PFSK-1 (cell line): ENCODE measurements around the gene COX6B1.

Experiments
- FOXP2 ChIP-seq: optimal IDR thresholded peaks from 2 replicates; pipeline ENCODE3; 2011; ENCODE audit warnings: borderline replicate concordance, control low read depth, inconsistent platforms; ENCODE audit not compliant: insufficient read depth; ENCODE audit errors: extremely low read length, extremely low read depth
- POLR2AphosphoS5 ChIP-seq: IDR thresholded peaks from 2 replicates; pipeline ENCODE4 v1.6.1; 2012; ENCODE audit warnings: low read depth, mild to moderate bottlenecking, control low read depth, low read length, moderate library complexity
- SIN3A ChIP-seq: IDR thresholded peaks from 2 replicates; pipeline ENCODE4 v1.6.1; 2012; ENCODE audit warnings: mild to moderate bottlenecking, low read length, moderate library complexity, borderline replicate concordance; ENCODE audit not compliant: insufficient read depth
- TAF1 ChIP-seq: IDR thresholded peaks from 2 replicates; pipeline ENCODE4 v1.6.1; 2012; ENCODE audit warnings: low read length, control low read depth, borderline replicate concordance; ENCODE audit not compliant: insufficient read depth
- TF ChIP-seq, protein P1 (sequence below), 2 experiments: IDR thresholded peaks; 2 replicates each; pipeline versions ENCODE4 v1.6.1 to v1.8.0; 2011 to 2012; ENCODE audit warnings: low read depth in 2 of 2, low read length in 2 of 2, control low read depth in 1 of 2, inconsistent platforms in 1 of 2, mild to moderate bottlenecking in 1 of 2, moderate library complexity in 1 of 2; ENCODE audit not compliant: insufficient read depth in 1 of 2

GRCh38 chr19:35622750-35623149, 25.4 kb upstream of the COX6B1 start:
- no peak for TF ChIP-seq POLR2AphosphoS5
- TF ChIP-seq TAF1 = no peak
- TF ChIP-seq, protein P1, sequence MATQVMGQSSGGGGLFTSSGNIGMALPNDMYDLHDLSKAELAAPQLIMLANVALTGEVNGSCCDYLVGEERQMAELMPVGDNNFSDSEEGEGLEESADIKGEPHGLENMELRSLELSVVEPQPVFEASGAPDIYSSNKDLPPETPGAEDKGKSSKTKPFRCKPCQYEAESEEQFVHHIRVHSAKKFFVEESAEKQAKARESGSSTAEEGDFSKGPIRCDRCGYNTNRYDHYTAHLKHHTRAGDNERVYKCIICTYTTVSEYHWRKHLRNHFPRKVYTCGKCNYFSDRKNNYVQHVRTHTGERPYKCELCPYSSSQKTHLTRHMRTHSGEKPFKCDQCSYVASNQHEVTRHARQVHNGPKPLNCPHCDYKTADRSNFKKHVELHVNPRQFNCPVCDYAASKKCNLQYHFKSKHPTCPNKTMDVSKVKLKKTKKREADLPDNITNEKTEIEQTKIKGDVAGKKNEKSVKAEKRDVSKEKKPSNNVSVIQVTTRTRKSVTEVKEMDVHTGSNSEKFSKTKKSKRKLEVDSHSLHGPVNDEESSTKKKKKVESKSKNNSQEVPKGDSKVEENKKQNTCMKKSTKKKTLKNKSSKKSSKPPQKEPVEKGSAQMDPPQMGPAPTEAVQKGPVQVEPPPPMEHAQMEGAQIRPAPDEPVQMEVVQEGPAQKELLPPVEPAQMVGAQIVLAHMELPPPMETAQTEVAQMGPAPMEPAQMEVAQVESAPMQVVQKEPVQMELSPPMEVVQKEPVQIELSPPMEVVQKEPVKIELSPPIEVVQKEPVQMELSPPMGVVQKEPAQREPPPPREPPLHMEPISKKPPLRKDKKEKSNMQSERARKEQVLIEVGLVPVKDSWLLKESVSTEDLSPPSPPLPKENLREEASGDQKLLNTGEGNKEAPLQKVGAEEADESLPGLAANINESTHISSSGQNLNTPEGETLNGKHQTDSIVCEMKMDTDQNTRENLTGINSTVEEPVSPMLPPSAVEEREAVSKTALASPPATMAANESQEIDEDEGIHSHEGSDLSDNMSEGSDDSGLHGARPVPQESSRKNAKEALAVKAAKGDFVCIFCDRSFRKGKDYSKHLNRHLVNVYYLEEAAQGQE (IDR thresholded peaks at IDR 0.05; ENCODE audit: insufficient read depth in 1 of 2, low read depth in 2 of 2, low read length in 2 of 2) = no peak
- no peak for TF ChIP-seq SIN3A
- no peak for TF ChIP-seq FOXP2
